Measurements from ENCODE around the gene KIF16B. TPM values are rescaled to one million over a fixed set of nuclear protein-coding genes. Genes with fewer than 3 reads are reported as not detected.

Gene KIF16B
- total RNA-seq, 4 donors from 2014 or later, result 8.7 to 20.6 (median 16.6) TPM

- Histone ChIP-seq H3K27me3 (no peaks in the 10 kb centered on the region), H3K4me3 (no peak overlapping the region), H3K9me3 (no peaks in the 10 kb centered on the region), H3K27ac (no peak overlapping the region), H3K4me1 (no peaks in the 10 kb centered on the region), H3K36me3 (no peaks in the 10 kb centered on the region)
- no peak for DNase-seq
- intact Hi-C loops (cut with DNase I; ENCODE audit: low total_unique reads), result no loop called here
- TF ChIP-seq CTCF (IDR thresholded peaks at IDR 0.05) (no peak), POLR2A (IDR thresholded peaks at IDR 0.05) (no peak)
Measured at GRCh38 chr20:16246291-16246690, 327.0 kb downstream of the KIF16B start.

- no peak overlapping the region for H3K4me3 ChIP-seq
- DNase-seq, result no peak
- H3K27me3 ChIP-seq, result no peaks in the 10 kb centered on the region
- no peaks in the 10 kb centered on the region for H3K9me3 ChIP-seq
- no peak overlapping the region for H3K27ac ChIP-seq
- H3K36me3 ChIP-seq, result no peaks in the 10 kb centered on the region
- no peak for TF ChIP-seq POLR2A (IDR thresholded peaks at IDR 0.05)
- TF ChIP-seq CTCF (IDR thresholded peaks at IDR 0.05), result no peak
- H3K4me1 ChIP-seq, result no peaks in the 10 kb centered on the region
- intact Hi-C loops (cut with DNase I; ENCODE audit: low total_unique reads), result no loop called here
Measured at GRCh38 chr20:16245879-16246278, 327.4 kb downstream of the KIF16B start.

GRCh38 chr20:16244892-16245291 is 328.4 kb downstream of the KIF16B start:
- Histone ChIP-seq H3K9me3 (no peaks in the 10 kb centered on the region), H3K36me3 (no peaks in the 10 kb centered on the region), H3K4me3 (no peak overlapping the region), H3K4me1 (no peaks in the 10 kb centered on the region), H3K27ac (no peak overlapping the region), H3K27me3 (no peaks in the 10 kb centered on the region)
- intact Hi-C loops (cut with DNase I; ENCODE audit: low total_unique reads), result no loop called here
- no peak for DNase-seq
- TF ChIP-seq POLR2A (IDR thresholded peaks at IDR 0.05) (no peak), CTCF (IDR thresholded peaks at IDR 0.05) (no peak)

GRCh38 chr20:16243470-16243869 is 329.8 kb downstream of the KIF16B start:
- intact Hi-C loops (cut with DNase I; ENCODE audit: low total_unique reads), result no loop called here

GRCh38 chr20:16241911-16242310 is 331.3 kb downstream of the KIF16B start:
- H3K9me3 ChIP-seq, result no peaks in the 10 kb centered on the region
- no peak for DNase-seq
- H3K27ac ChIP-seq, result no peak overlapping the region
- no peaks in the 10 kb centered on the region for H3K27me3 ChIP-seq
- H3K36me3 ChIP-seq, result no peaks in the 10 kb centered on the region
- TF ChIP-seq CTCF (IDR thresholded peaks at IDR 0.05) (no peak), POLR2A (IDR thresholded peaks at IDR 0.05) (no peak)
- no peaks in the 10 kb centered on the region for H3K4me1 ChIP-seq
- intact Hi-C loops (cut with DNase I; ENCODE audit: low total_unique reads), result no loop called here
- H3K4me3 ChIP-seq, result no peak overlapping the region

More at GRCh38 chr20:16243470-16243869, 329.8 kb downstream of the KIF16B start:
- Histone ChIP-seq H3K36me3 (no peaks in the 10 kb centered on the region), H3K4me3 (no peak overlapping the region), H3K4me1 (no peaks in the 10 kb centered on the region), H3K27me3 (no peaks in the 10 kb centered on the region), H3K27ac (no peak overlapping the region), H3K9me3 (no peaks in the 10 kb centered on the region)
- no peak for DNase-seq
- no peak for TF ChIP-seq CTCF (IDR thresholded peaks at IDR 0.05)
- TF ChIP-seq POLR2A (IDR thresholded peaks at IDR 0.05), result no peak

Data from uterus (tissue), 4 donors.